OCI-LY1 (cell line): ENCODE measurements around the gene CD300LG.

Source experiments
- H2AFZ ChIP-seq: fragments of 200-600 bp; sonication (generic), shearing (Covaris generic); 2 replicates; pipeline ENCODE4 v1.6.0; 2014; ENCODE audit warnings: antibody characterized with exemption, mild to moderate bottlenecking, low read length
- H3F3A ChIP-seq: fragments of 200-600 bp; sonication (generic), shearing (Covaris generic); 2 replicates; pipeline ENCODE4 v1.6.0; 2014; ENCODE audit warnings: mild to moderate bottlenecking, antibody characterized with exemption, low read length, moderate library complexity; ENCODE audit not compliant: insufficient read depth
- H3K27ac ChIP-seq: fragments of 200-600 bp; sonication (generic); 2 replicates; pipeline ENCODE4 v1.5.1; 2014; ENCODE audit warnings: low read length, mixed run types, mild to moderate bottlenecking, low read depth; ENCODE audit not compliant: poor library complexity, severe bottlenecking
- H3K27me3 ChIP-seq: fragments of 200-600 bp; sonication (generic); 2 replicates; pipeline ENCODE4 v1.6.0; 2014; ENCODE audit warnings: antibody characterized with exemption, mild to moderate bottlenecking, low read length, moderate library complexity; ENCODE audit not compliant: insufficient read depth
- H3K36me3 ChIP-seq: fragments of 200-600 bp; sonication (generic); 2 replicates; pipeline ENCODE4 v1.6.1; 2014; ENCODE audit warnings: mild to moderate bottlenecking, antibody characterized with exemption, low read length, moderate library complexity, mixed read lengths; ENCODE audit not compliant: insufficient read depth
- H3K4me1 ChIP-seq: fragments of 200-600 bp; sonication (generic); 2 replicates; pipeline ENCODE4 v1.5.1; 2014; ENCODE audit warnings: mild to moderate bottlenecking, low read length, moderate library complexity; ENCODE audit not compliant: insufficient read depth, severe bottlenecking
- H3K4me2 ChIP-seq: fragments of 200-600 bp; sonication (generic), shearing (Covaris generic); 2 replicates; pipeline ENCODE4 v1.6.1; 2014; ENCODE audit warnings: low read length
- H3K4me3 ChIP-seq: fragments of 200-600 bp; sonication (generic); 2 replicates; pipeline ENCODE4 v1.5.1; 2014; ENCODE audit warnings: low read length, low read depth, mild to moderate bottlenecking, mixed read lengths; ENCODE audit not compliant: poor library complexity, severe bottlenecking
- H3K79me2 ChIP-seq: fragments of 200-600 bp; shearing (Covaris generic); 2 replicates; pipeline ENCODE4 v1.6.1; 2016; ENCODE audit warnings: mixed run types, low read length, mixed read lengths; ENCODE audit not compliant: insufficient read depth
- H3K9ac ChIP-seq: fragments of 200-600 bp; sonication (generic), shearing (Covaris generic); 2 replicates; pipeline ENCODE4 v1.6.1; 2014; ENCODE audit warnings: mild to moderate bottlenecking, low read length, mixed read lengths
- H3K9me2 ChIP-seq: fragments of 200-600 bp; sonication (generic), shearing (Covaris generic); 2 replicates; pipeline ENCODE4 v1.6.1; 2014; ENCODE audit warnings: low read depth, mild to moderate bottlenecking, low read length, mixed read lengths
- H3K9me3 ChIP-seq: fragments of 200-600 bp; shearing (Covaris generic); 2 replicates; pipeline ENCODE4 v1.6.1; 2014; ENCODE audit warnings: low read length, mixed read lengths
- H4K20me1 ChIP-seq: fragments of 200-600 bp; sonication (generic), shearing (Covaris generic); 2 replicates; pipeline ENCODE4 v1.6.0; 2016; ENCODE audit warnings: mild to moderate bottlenecking, low read length; ENCODE audit not compliant: insufficient read depth
- CTCF ChIP-seq: fragments of 200-600 bp; sonication (generic), shearing (Covaris generic); IDR thresholded peaks from 2 replicates; pipeline ENCODE4 v1.5.1; 2017; ENCODE audit warnings: mild to moderate bottlenecking, antibody characterized with exemption, low read length, moderate library complexity, mixed read lengths
- EZH2 ChIP-seq: fragments of 200-600 bp; sonication (generic), shearing (Covaris generic); IDR thresholded peaks from 2 replicates; pipeline ENCODE4 v1.8.0; 2017; ENCODE audit warnings: borderline replicate concordance, mixed run types, mild to moderate bottlenecking, antibody characterized with exemption, low read length, moderate library complexity, mixed read lengths

The CD300LG gene

GRCh38 chr17:43822570-43823190 lies 24.3 kb upstream of the CD300LG start:
- peaks cover 8% of the 10 kb centered on the region; the same call in 1 of the 2 replicates for H3K27me3 ChIP-seq
- no peak for TF ChIP-seq EZH2
- TF ChIP-seq CTCF: no peak
- H3K9me2 ChIP-seq: no peaks in the 10 kb centered on the region

GRCh38 chr17:43823350-43824084 lies 23.5 kb upstream of the CD300LG start:
- Histone ChIP-seq H3K79me2 (no peaks in the 10 kb centered on the region), H3K27ac (no peak overlapping the region), H3K27me3 (peaks cover 12% of the 10 kb centered on the region), H3K4me3 (no peak overlapping the region), H3K9ac (no peak overlapping the region), H3K4me1 (no peaks in the 10 kb centered on the region), H3K36me3 (no peaks in the 10 kb centered on the region), H3K9me3 (no peaks in the 10 kb centered on the region), H3F3A (no peaks in the 10 kb centered on the region), H3K4me2 (no peak overlapping the region), H2AFZ (no peak overlapping the region), H3K9me2 (no peaks in the 10 kb centered on the region), H4K20me1 (no peaks in the 10 kb centered on the region)
- TF ChIP-seq CTCF (no peak), EZH2 (no peak)

More at GRCh38 chr17:43822570-43823190, 24.3 kb upstream of the CD300LG start:
- H3K4me1 ChIP-seq: no peaks in the 10 kb centered on the region
- H3K36me3 ChIP-seq: no peaks in the 10 kb centered on the region
- no peak overlapping the region for H3K9ac ChIP-seq
- H4K20me1 ChIP-seq: no peaks in the 10 kb centered on the region
- H3F3A ChIP-seq: no peaks in the 10 kb centered on the region
- H3K79me2 ChIP-seq: no peaks in the 10 kb centered on the region
- H3K9me3 ChIP-seq: no peaks in the 10 kb centered on the region
- H3K4me3 ChIP-seq: no peak overlapping the region
- H3K27ac ChIP-seq: no peak overlapping the region
- no peak overlapping the region for H3K4me2 ChIP-seq
- H2AFZ ChIP-seq: no peak overlapping the region

- no peaks in the 10 kb centered on the region for H3K9me2 ChIP-seq
- H3F3A ChIP-seq: no peaks in the 10 kb centered on the region
- no peaks in the 10 kb centered on the region for H3K9me3 ChIP-seq
- H3K4me2 ChIP-seq: no peak overlapping the region
- no peak overlapping the region for H2AFZ ChIP-seq
- H3K9ac ChIP-seq: no peak overlapping the region
- peaks cover 13% of the 10 kb centered on the region for H3K27me3 ChIP-seq
- no peak overlapping the region for H3K27ac ChIP-seq
- no peaks in the 10 kb centered on the region for H4K20me1 ChIP-seq
- no peaks in the 10 kb centered on the region for H3K79me2 ChIP-seq
- no peaks in the 10 kb centered on the region for H3K4me1 ChIP-seq
- no peaks in the 10 kb centered on the region for H3K36me3 ChIP-seq
- no peak overlapping the region for H3K4me3 ChIP-seq
- no peak for TF ChIP-seq CTCF
- TF ChIP-seq EZH2: no peak
These were observed 21.4 kb upstream of the CD300LG start for GRCh38 chr17:43825567-43825966.
